NT2/D1 (cell line): ENCODE results near the gene NHS.

Experiments used
- DNase-seq: peaks from one replicate; pipeline ENCODE4 v3.0.0-alpha.2; 2011; ENCODE audit warnings: low read depth, low spot score
- H3K27me3 ChIP-seq: 2 replicates; pipeline ENCODE4 v1.6.0; 2011; ENCODE audit warnings: mild to moderate bottlenecking; ENCODE audit not compliant: insufficient read length, insufficient read depth
- H3K36me3 ChIP-seq: 2 replicates; pipeline ENCODE4 v1.6.1; 2011; ENCODE audit warnings: mild to moderate bottlenecking, low read length, mixed read lengths; ENCODE audit not compliant: insufficient read depth, insufficient read length
- H3K4me1 ChIP-seq: 2 replicates; pipeline ENCODE4 v1.5.1; 2011; ENCODE audit not compliant: insufficient read depth, insufficient read length
- H3K4me3 ChIP-seq: 2 replicates; pipeline ENCODE4 v1.5.1; 2011; ENCODE audit warnings: low read depth; ENCODE audit not compliant: insufficient read length
- H3K9ac ChIP-seq: 2 replicates; pipeline ENCODE4 v1.6.0; 2011; ENCODE audit warnings: low read depth; ENCODE audit not compliant: insufficient read length
- H3K9me3 ChIP-seq: 2 replicates; pipeline ENCODE4 v1.5.1; 2011; ENCODE audit warnings: mild to moderate bottlenecking, low read length; ENCODE audit not compliant: insufficient read depth
- SUZ12 ChIP-seq: IDR thresholded peaks from 2 replicates; pipeline ENCODE4 v1.6.1; 2011; ENCODE audit not compliant: insufficient read length, insufficient read depth; ENCODE audit errors: extremely low read depth
- YY1 ChIP-seq: IDR thresholded peaks from 2 replicates; pipeline ENCODE4 v1.6.1; 2011; ENCODE audit not compliant: insufficient read length, insufficient read depth
- ZNF274 ChIP-seq: IDR thresholded peaks from 2 replicates; pipeline ENCODE4 v1.6.1; 2011; ENCODE audit warnings: mild to moderate bottlenecking, low read depth, low read length

Gene NHS

GRCh38 chrX:17587366-17587765, 212.4 kb downstream of the NHS start:
- Histone ChIP-seq H3K9ac (no peak overlapping the region), H3K4me3 (no peak overlapping the region), H3K36me3 (no peaks in the 10 kb centered on the region), H3K27me3 (no peaks in the 10 kb centered on the region), H3K9me3 (no peaks in the 10 kb centered on the region), H3K4me1 (no peaks in the 10 kb centered on the region)
- DNase-seq: no peak
- TF ChIP-seq YY1 (no peak), SUZ12 (no peak)

GRCh38 chrX:17588303-17588702, 213.3 kb downstream of the NHS start:
- DNase-seq: no peak
- no peaks in the 10 kb centered on the region for H3K4me1 ChIP-seq

GRCh38 chrX:17590892-17591740, 216.1 kb downstream of the NHS start:
- Histone ChIP-seq H3K4me1 (no peaks in the 10 kb centered on the region), H3K36me3 (no peaks in the 10 kb centered on the region), H3K27me3 (no peaks in the 10 kb centered on the region), H3K9ac (no peak overlapping the region), H3K4me3 (no peak overlapping the region), H3K9me3 (no peaks in the 10 kb centered on the region)
- TF ChIP-seq YY1: no peak
- no peak for TF ChIP-seq SUZ12
- TF ChIP-seq ZNF274: no peak
- DNase-seq: peak; percentile 49

More at GRCh38 chrX:17588303-17588702, 213.3 kb downstream of the NHS start:
- H3K36me3 ChIP-seq: no peaks in the 10 kb centered on the region
- H3K9me3 ChIP-seq: no peaks in the 10 kb centered on the region
- no peak overlapping the region for H3K4me3 ChIP-seq
- TF ChIP-seq ZNF274 (no peak), SUZ12 (no peak), YY1 (no peak)
- H3K27me3 ChIP-seq: no peaks in the 10 kb centered on the region
- no peak overlapping the region for H3K9ac ChIP-seq

GRCh38 chrX:17591741-17592110, 216.7 kb downstream of the NHS start:
- H3K9ac ChIP-seq: no peak overlapping the region

GRCh38 chrX:17592117-17592516, 217.1 kb downstream of the NHS start:
- Histone ChIP-seq H3K4me3 (no peak overlapping the region), H3K27me3 (no peaks in the 10 kb centered on the region), H3K36me3 (no peaks in the 10 kb centered on the region), H3K9me3 (no peaks in the 10 kb centered on the region), H3K4me1 (no peaks in the 10 kb centered on the region), H3K9ac (no peak overlapping the region)
- TF ChIP-seq ZNF274: no peak
- TF ChIP-seq SUZ12: no peak
- no peak for TF ChIP-seq YY1
- no peak for DNase-seq

More at GRCh38 chrX:17591741-17592110, 216.7 kb downstream of the NHS start:
- Histone ChIP-seq H3K36me3 (no peaks in the 10 kb centered on the region), H3K4me3 (no peak overlapping the region), H3K4me1 (no peaks in the 10 kb centered on the region), H3K9me3 (no peaks in the 10 kb centered on the region), H3K27me3 (no peaks in the 10 kb centered on the region)
- no peak for TF ChIP-seq ZNF274
- no peak for TF ChIP-seq YY1
- TF ChIP-seq SUZ12: no peak
- DNase-seq: no peak

GRCh38 chrX:17594693-17595092, 219.7 kb downstream of the NHS start:
- DNase-seq: no peak
- Histone ChIP-seq H3K9ac (no peak overlapping the region), H3K9me3 (no peaks in the 10 kb centered on the region)

GRCh38 chrX:17595456-17596035, 220.5 kb downstream of the NHS start:
- H3K36me3 ChIP-seq: no peaks in the 10 kb centered on the region
- no peak for DNase-seq
- no peak overlapping the region for H3K4me3 ChIP-seq
- TF ChIP-seq YY1 (no peak), ZNF274 (no peak), SUZ12 (no peak)
- H3K4me1 ChIP-seq: no peaks in the 10 kb centered on the region
- H3K9me3 ChIP-seq: no peaks in the 10 kb centered on the region
- H3K27me3 ChIP-seq: no peaks in the 10 kb centered on the region
- no peak overlapping the region for H3K9ac ChIP-seq

More at GRCh38 chrX:17594693-17595092, 219.7 kb downstream of the NHS start:
- Histone ChIP-seq H3K4me1 (no peaks in the 10 kb centered on the region), H3K36me3 (no peaks in the 10 kb centered on the region), H3K4me3 (no peak overlapping the region), H3K27me3 (no peaks in the 10 kb centered on the region)
- TF ChIP-seq YY1 (no peak), SUZ12 (no peak), ZNF274 (no peak)
